Stimulated activated CD8-positive, alpha-beta memory T cell treated with anti-CD3 and anti-CD28 coated beads, Interleukin-4, amount 100 ng/mL, for 4 hours (primary cell): ENCODE results near the gene BTBD9.

Experiments
- DNase-seq, 2 donors: peaks; one replicate each; pipeline ENCODE4 v3.0.0-alpha.2; 2020; ENCODE audit warnings: low read depth in 2 of 2, low spot score in 1 of 2

The BTBD9 gene

GRCh38 chr6:38183856-38184584, 455.7 kb downstream of the BTBD9 start:
- DNase-seq: no peak

GRCh38 chr6:38182426-38182825, 457.3 kb downstream of the BTBD9 start:
- DNase-seq: no peak

- no peak for DNase-seq
Measured at GRCh38 chr6:38180586-38180985, 459.1 kb downstream of the BTBD9 start.

GRCh38 chr6:38179794-38180430, 459.8 kb downstream of the BTBD9 start:
- no peak for DNase-seq

- no peak for DNase-seq
Measured at GRCh38 chr6:38179300-38179699, 460.4 kb downstream of the BTBD9 start.

- DNase-seq: no peak
Measured at GRCh38 chr6:38178584-38178886, 461.2 kb downstream of the BTBD9 start.

GRCh38 chr6:38177882-38178583, 461.7 kb downstream of the BTBD9 start:
- DNase-seq: no peak

GRCh38 chr6:38176797-38177751, 462.7 kb downstream of the BTBD9 start:
- DNase-seq: no peak

GRCh38 chr6:38175786-38176185, 463.9 kb downstream of the BTBD9 start:
- no peak for DNase-seq

- DNase-seq: no peak
Measured at GRCh38 chr6:38174806-38175495, 464.8 kb downstream of the BTBD9 start.

- DNase-seq: no peak
Measured at GRCh38 chr6:38174315-38174714, 465.4 kb downstream of the BTBD9 start.

- no peak for DNase-seq
Measured at GRCh38 chr6:38173909-38174308, 465.8 kb downstream of the BTBD9 start.

GRCh38 chr6:38172739-38173410, 466.9 kb downstream of the BTBD9 start:
- DNase-seq: no peak

- DNase-seq: no peak
Measured at GRCh38 chr6:38171997-38172738, 467.6 kb downstream of the BTBD9 start.

- DNase-seq: no peak
Measured at GRCh38 chr6:38170666-38171355, 468.9 kb downstream of the BTBD9 start.

- DNase-seq: no peak
Measured at GRCh38 chr6:38169977-38170526, 469.7 kb downstream of the BTBD9 start.

- no peak for DNase-seq
Measured at GRCh38 chr6:38169221-38169976, 470.3 kb downstream of the BTBD9 start.

- DNase-seq: no peak
Measured at GRCh38 chr6:38168699-38169098, 471.0 kb downstream of the BTBD9 start.
